Thyroid gland (tissue), 4 donors: ENCODE measurements around the gene BPHL. TPM values are rescaled to one million over a fixed set of nuclear protein-coding genes. Genes with fewer than 3 reads are reported as not detected.
"Not testable (repeated sequence)": the region's sequence is repeated elsewhere in the genome, so short reads cannot be mapped to it uniquely, and the experiment has no call there.

ENCODE experiments used
- DNase-seq, 2 donors: peaks; one replicate each; pipeline ENCODE4 v3.0.0-alpha.2; 2019
- H3K27ac ChIP-seq, 3 donors: fragments of 200-600 bp; sonication (generic); 1 replicate in 2 of 3; 2 replicates in 1 of 3; pipeline ENCODE4 v1.5.1; 2016 to 2019; ENCODE audit warnings: mild to moderate bottlenecking in 1 of 3, moderate library complexity in 1 of 3
- H3K27me3 ChIP-seq: fragments of 200-600 bp; sonication (generic); one replicate; pipeline ENCODE4 v1.5.1; 2019
- H3K36me3 ChIP-seq, 2 donors: fragments of 200-600 bp; sonication (generic); one replicate each; pipeline ENCODE4 v1.5.1; 2016 to 2019
- H3K4me1 ChIP-seq, 2 donors: fragments of 200-600 bp; sonication (generic); one replicate each; pipeline ENCODE4 v1.5.1; 2017 to 2019
- H3K4me3 ChIP-seq, 3 donors: fragments of 200-600 bp; sonication (generic); replicated peaks in 1 of 3; 1 replicate in 2 of 3; 2 replicates in 1 of 3; pipeline ENCODE4 v1.5.1; 2016; ENCODE audit warnings: mild to moderate bottlenecking in 1 of 3
- H3K9me3 ChIP-seq: fragments of 200-600 bp; sonication (generic); one replicate; pipeline ENCODE4 v1.5.1; 2017
- POLR2A ChIP-seq, 2 donors: fragments of 450-650 bp; IDR thresholded peaks; one replicate each; pipeline ENCODE4 v1.6.1; 2017; ENCODE audit warnings: antibody characterized with exemption in 2 of 2, mild to moderate bottlenecking in 2 of 2, moderate library complexity in 1 of 2
- WGBS, 2 donors: methylation state at CpG; one replicate each; pipeline ENCODE4 v1.1.5; 2017; 5-methylcytosine and 5-hydroxymethylcytosine counted together
- intact Hi-C: fragments of 100-400 bp; cut with DNase I; formaldehyde crosslinking; loops from one replicate; pipeline ENCODE4 v1.15.1; 2023
- total RNA-seq, 4 donors: library from RNA; depleted of rRNA; stranded (reverse); fragments of >200 nt; gene quantifications; one replicate each; pipeline ENCODE4 v1.2.3, GENCODE V29; 2016
- TF ChIP-seq, protein P1 (sequence below), 6 experiments: fragments of 200-600 bp in 3 of 6; fragments of 450-650 bp in 3 of 6; sonication (generic) in 3 of 6; IDR thresholded peaks; one replicate each; pipeline ENCODE4 v1.5.1; 2016 to 2019; ENCODE audit warnings: antibody characterized with exemption in 6 of 6, mild to moderate bottlenecking in 2 of 6, inconsistent platforms in 1 of 6, moderate library complexity in 1 of 6

The BPHL gene
- total RNA-seq, 4 donors from 2014 or later: 8.6 to 17.5 (median 11.9) TPM

DNA sequence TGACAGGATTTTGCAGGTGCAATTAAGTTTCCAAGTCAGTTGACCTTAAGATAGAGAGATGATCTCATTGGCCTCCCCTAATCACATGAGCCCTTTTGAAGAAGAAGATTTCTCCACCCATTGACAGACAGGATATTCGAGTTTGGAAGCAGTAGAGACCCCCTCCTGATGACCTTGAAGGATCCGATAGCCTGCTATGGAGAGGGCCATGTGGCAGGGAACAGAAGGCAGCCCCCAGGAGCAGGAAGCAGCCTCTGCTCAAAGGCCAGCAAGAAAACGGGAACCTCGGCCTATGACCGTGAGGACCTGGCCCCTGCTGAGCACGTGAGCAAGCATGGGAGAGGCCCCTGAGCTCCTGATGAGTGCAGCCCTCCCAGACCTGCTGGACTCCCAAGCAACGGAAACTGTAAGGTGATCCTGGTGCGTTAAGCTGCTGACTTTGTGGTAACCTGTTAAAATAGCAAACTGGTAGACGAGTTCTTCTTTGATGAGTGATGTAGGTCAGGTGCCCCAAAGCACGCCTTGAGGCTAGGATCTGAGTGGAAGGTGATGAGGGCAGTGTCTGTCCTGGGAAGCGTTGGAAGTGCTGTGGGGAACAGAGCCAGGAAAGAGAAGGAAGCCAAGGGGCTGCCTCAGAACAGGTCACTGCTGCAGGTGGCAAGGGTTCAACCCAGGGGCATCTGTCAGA, 57.3 kb downstream of the BPHL start:
- no peaks in the 10 kb centered on the region for H3K27me3 ChIP-seq
- 57 to 67% methylated on average over 11 of the region's 11 CpGs for WGBS, 2 donors
- no peaks in the 10 kb centered on the region for H3K9me3 ChIP-seq
- H3K4me1 ChIP-seq: peaks cover 20 to 22% of the 10 kb centered on the region in 2 donors
- peak overlapping the region in 1 of 3 donors; percentile 12 for H3K27ac ChIP-seq
- intact Hi-C loops: no loop called here
- peak in 1 of 2 donors; percentile 15 for DNase-seq
- no peaks in the 10 kb centered on the region for H3K36me3 ChIP-seq
- no peak overlapping the region for H3K4me3 ChIP-seq
- TF ChIP-seq POLR2A (IDR thresholded peaks at IDR 0.05): no peak
- TF ChIP-seq, protein P1, sequence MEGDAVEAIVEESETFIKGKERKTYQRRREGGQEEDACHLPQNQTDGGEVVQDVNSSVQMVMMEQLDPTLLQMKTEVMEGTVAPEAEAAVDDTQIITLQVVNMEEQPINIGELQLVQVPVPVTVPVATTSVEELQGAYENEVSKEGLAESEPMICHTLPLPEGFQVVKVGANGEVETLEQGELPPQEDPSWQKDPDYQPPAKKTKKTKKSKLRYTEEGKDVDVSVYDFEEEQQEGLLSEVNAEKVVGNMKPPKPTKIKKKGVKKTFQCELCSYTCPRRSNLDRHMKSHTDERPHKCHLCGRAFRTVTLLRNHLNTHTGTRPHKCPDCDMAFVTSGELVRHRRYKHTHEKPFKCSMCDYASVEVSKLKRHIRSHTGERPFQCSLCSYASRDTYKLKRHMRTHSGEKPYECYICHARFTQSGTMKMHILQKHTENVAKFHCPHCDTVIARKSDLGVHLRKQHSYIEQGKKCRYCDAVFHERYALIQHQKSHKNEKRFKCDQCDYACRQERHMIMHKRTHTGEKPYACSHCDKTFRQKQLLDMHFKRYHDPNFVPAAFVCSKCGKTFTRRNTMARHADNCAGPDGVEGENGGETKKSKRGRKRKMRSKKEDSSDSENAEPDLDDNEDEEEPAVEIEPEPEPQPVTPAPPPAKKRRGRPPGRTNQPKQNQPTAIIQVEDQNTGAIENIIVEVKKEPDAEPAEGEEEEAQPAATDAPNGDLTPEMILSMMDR (IDR thresholded peaks at IDR 0.05): no peak

DNA sequence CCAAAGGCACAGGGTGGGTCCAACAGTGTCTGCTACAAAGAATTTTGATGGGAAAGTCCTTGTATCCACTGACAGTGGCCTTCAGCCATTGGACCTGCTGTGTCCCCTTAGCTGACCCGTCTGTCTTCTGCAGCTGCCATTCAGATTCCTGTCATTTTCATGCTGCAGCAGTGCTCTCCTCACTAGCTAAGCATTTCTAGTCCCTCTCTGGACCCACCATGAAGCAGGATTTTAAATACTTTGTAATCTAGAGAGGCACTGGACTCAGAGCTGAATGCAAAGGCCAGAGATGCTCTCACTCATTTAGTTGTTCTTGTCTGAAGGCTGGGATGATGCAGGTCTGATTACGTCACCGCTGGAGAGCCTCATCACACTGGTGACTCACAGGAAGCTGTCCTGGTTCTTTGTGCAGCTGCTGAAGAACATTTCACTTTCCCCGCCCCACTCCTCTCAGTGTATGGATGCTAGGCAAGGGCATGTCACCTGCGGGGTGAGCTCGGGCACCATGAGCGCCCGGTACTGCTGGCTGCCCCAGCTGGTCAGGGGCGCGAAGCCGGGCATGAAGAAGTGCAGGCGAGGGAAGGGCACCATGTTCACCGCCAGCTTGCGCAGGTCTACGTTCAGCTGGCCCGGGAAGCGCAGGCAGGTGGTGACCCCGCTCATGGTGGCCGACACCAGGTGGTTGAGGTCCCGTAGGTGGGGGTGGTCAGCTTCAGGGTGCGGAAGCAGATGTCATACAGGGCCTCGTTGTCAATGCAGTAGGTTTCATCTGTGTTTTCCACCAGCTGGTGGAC, 58.2 kb downstream of the BPHL start:
- no peaks in the 10 kb centered on the region for H3K9me3 ChIP-seq
- TF ChIP-seq POLR2A (IDR thresholded peaks at IDR 0.05): no peak
- TF ChIP-seq, protein P1 (IDR thresholded peaks at IDR 0.05): no peak
- intact Hi-C loops: no loop called here
- no peaks in the 10 kb centered on the region for H3K36me3 ChIP-seq
- DNase-seq: no peak
- no peak overlapping the region for H3K27ac ChIP-seq
- no peaks in the 10 kb centered on the region for H3K27me3 ChIP-seq
- WGBS, 2 donors: 81 to 90% methylated on average over 6 to 13 of the region's 22 CpGs
- H3K4me3 ChIP-seq: no peak overlapping the region
- H3K4me1 ChIP-seq: peaks cover 20 to 22% of the 10 kb centered on the region in 2 donors

DNA sequence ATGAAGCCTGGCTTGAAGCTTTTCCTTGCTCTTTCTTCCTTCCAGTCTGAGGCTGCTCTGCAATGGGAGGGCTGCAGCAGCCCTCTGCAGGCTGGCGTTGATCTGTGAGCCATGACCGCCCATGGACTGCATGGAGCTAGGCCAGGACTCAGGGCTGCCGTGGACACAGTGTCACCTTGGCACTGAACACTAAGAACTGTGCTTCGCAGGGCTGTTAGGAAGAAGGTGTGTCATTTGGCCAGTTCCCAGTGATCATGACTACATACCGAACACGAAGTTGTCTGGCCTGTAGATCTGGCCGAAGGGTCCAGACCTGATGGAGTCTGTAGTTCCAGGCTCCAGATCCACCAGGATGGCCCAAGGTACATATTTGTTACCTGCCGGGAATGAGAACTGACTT, 60.2 kb downstream of the BPHL start:
- peaks cover 20 to 22% of the 10 kb centered on the region in 2 donors for H3K4me1 ChIP-seq
- intact Hi-C loops: not testable (repeated sequence)

DNA sequence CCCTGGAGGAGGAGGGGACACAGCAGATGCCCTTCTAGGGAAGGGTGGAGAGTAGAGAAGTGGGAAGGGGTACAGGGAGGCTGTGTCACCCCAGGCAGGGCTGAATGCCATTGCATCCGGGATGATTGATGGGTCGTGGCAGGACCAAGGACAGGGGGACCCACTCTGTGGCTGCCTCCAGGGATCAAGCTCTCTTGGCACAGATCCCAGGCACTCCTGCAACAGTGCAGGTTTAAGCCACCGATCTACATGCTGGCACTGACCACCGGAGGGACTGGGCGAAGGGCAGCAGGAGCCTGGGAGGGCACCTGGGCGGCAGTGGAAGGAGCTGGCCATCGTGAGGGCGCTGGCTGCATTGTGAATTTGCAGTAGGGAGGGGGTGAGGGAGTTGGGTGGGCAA, 61.4 kb downstream of the BPHL start:
- H3K36me3 ChIP-seq, H3K27me3 ChIP-seq, intact Hi-C loops, H3K27ac ChIP-seq, H3K9me3 ChIP-seq, DNase-seq, H3K4me3 ChIP-seq: not testable (repeated sequence)
- H3K4me1 ChIP-seq: peaks cover 20 to 21% of the 10 kb centered on the region in 2 donors
- 20% methylated on average over 1 of the region's 8 CpGs; no CpG with 5 or more reads in 1 of the 2 donors for whole genome bisulfite sequencing, 2 donors

More for the DNA sequence above, 60.2 kb downstream of the BPHL start:
- DNase-seq: peak; percentile 87 to 93
- H3K4me3 ChIP-seq, H3K27me3 ChIP-seq, H3K9me3 ChIP-seq, H3K36me3 ChIP-seq: not testable (repeated sequence)
- whole genome bisulfite sequencing, 2 donors: 56 to 59% methylated on average over 4 of the region's 8 CpGs
- H3K27ac ChIP-seq: peak overlapping the region in 1 of 3 donors; percentile 26

DNA sequence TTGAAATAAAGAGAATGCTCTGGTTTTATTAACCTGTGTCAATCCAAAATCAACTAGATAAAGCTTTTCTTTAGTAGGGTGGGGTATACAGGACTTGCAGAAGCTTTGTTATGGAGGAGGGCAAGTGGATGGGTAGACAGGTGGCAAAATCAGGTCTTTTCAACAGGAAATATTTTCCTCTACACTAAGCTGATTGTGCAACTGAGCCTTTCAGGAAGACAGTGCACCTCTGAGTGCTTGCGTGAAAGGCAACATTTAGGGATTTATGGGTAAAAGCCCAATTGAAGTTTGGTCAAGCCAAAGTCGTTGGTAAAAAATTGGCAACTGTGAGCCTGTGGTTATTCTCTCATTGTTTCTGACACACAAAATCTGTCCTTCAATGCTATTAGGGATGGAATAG, 62.6 kb downstream of the BPHL start:
- H3K4me1 ChIP-seq: peaks cover 9 to 11% of the 10 kb centered on the region in 2 donors
- no peak overlapping the region for H3K4me3 ChIP-seq
- intact Hi-C loops: no loop called here
- H3K27me3 ChIP-seq: no peaks in the 10 kb centered on the region
- WGBS, 2 donors: 70 to 82% methylated on average over 2 of the region's 2 CpGs
- no peaks in the 10 kb centered on the region for H3K9me3 ChIP-seq
- H3K36me3 ChIP-seq: no peaks in the 10 kb centered on the region
- no peak for TF ChIP-seq POLR2A (IDR thresholded peaks at IDR 0.05)
- TF ChIP-seq, protein P1 (IDR thresholded peaks at IDR 0.05): no peak
- H3K27ac ChIP-seq: no peak overlapping the region
- no peak for DNase-seq

DNA sequence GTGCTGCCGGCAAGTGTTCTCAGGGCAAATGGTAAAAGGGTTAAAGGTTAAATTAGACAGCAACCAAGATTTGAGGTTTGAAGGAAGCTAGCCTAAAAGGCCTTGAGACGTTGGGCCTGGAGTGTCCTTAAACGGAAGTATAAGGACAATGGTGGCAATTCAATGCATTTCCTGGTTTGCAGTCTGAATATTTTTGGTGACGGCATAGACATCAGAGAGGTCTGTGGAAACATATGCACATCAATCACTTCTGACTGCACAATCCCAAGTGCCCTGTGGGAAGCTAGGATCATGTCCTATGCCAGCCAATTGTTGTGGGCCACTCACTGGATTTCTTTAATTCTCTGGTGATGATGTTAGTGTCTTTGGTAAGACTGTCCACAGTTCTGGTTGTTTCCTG, 64.6 kb downstream of the BPHL start:
- Histone ChIP-seq H3K36me3 (no peaks in the 10 kb centered on the region), H3K27me3 (no peaks in the 10 kb centered on the region), H3K27ac (no peak overlapping the region), H3K4me3 (no peak overlapping the region), H3K4me1 (peaks cover 8 to 9% of the 10 kb centered on the region in 2 donors), H3K9me3 (no peaks in the 10 kb centered on the region)
- 82 to 93% methylated on average over 4 of the region's 4 CpGs for WGBS, 2 donors
- intact Hi-C loops: no loop called here
- TF ChIP-seq POLR2A (IDR thresholded peaks at IDR 0.05): no peak
- TF ChIP-seq, protein P1 (IDR thresholded peaks at IDR 0.05): no peak
- DNase-seq: no peak
